NCI-H345 (cell line): ENCODE results near the gene CACHD1.
A peak's percentile ranks its signal among the peaks of the same experiment; 100 is the strongest.
"Not testable (repeated sequence)": the region's sequence is repeated elsewhere in the genome, so short reads cannot be mapped to it uniquely, and the experiment has no call there.

Experiments
- DNase-seq: peaks from one replicate; lab custom pipeline; 2025; lab: John Stamatoyannopoulos, UW

The CACHD1 gene

DNA sequence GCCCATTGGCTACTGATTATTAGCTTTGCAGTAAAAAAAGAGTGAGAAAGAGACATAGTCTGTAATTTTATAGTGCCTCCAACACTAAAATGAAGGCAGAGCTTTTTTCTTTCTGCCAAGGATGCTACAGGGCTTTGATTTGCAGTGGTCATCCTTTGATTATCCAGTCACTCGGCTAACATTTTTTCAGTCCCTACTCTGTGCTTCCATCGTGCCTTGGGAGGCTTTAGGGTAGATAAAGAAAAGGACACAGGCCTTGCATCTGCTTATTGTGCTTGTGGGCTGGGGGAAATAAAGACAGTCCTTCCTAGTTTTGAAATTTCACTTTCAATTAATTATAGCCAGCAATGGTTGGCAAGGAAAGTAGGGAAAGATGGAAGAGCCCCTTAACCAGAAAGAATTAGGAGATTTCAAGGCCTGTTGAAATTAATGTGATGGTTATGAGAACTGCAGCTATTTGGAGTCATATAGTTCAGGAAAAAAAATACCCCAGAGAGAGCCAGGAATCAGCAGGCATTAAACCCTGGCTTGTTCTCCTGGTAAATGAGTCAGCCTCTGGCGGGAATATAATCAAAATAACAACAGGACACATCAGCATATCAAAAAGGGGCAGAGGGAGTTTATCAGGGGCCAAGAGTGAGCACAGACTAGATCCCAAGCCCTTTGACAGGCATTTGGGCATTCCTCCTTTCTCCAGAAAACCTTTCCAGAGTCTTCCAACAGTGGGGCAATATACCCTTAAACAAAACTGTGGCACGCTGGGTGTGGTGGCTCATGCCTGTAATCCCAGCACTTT is 27.4 kb downstream of the CACHD1 start:
- DNase-seq = no peak

DNA sequence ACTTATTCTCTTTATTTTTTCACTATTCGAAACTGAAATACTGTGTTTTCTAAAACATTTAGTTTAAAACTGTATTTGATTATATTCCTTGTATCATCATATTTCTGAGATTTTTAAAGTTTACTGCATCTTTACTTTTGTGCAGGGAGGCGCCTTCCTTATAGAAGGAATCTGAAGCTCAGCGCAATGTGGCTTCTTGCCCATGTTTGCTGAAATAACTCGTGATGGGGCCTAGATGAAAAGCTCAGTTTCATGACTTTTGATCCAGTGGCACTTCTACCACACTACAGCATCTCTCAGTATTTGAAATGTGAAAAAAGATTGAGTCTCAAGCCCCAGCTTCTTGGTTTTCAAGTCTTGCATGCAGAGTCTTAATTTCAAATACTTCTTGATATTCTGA is 28.4 kb downstream of the CACHD1 start:
- no peak for DNase-seq

DNA sequence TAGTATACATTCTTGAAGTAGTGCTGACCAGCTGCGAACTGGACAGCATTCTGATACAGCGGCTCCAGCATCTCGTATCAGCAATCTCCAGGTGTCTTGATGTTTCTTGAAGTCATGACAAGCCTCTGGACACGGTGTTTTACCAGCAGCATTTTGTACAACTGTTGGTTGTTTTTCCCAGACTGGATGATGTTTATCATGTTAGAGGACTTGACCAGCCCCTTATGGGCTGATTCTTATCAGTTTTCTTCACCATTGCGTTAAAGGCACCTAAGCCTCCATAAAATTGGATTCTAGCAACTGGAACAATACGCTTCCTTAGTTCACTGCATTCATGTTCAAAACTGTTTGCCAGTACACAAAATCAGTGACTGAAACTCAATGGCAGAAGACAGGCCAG is 29.1 kb downstream of the CACHD1 start:
- no peak for DNase-seq

- no peak for DNase-seq
Measured at GRCh38 chr1:64499966-64500365, 30.0 kb downstream of the CACHD1 start.

DNA sequence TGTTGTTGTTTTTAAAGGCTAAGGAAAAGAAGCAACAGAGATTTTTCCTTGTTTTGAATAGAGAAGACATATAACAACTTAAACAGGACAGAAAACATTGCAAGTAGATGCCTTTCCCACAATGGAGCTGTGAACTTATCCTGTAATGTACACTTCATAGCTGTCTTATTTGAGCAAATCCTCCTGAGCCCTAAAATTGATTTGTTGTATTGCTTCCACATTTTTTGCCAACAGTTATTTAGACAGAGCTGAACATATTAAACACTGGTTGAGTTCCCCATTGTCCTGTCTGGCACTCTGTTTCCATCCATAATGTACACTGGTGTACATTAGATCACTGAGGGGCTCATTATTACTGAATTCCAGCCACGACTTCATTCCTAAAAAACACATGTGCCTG is 32.2 kb downstream of the CACHD1 start:
- no peak for DNase-seq

GRCh38 chr1:64502931-64503330 is 33.0 kb downstream of the CACHD1 start:
- DNase-seq = no peak

GRCh38 chr1:64505232-64505943 is 35.5 kb downstream of the CACHD1 start:
- no peak for DNase-seq

DNA sequence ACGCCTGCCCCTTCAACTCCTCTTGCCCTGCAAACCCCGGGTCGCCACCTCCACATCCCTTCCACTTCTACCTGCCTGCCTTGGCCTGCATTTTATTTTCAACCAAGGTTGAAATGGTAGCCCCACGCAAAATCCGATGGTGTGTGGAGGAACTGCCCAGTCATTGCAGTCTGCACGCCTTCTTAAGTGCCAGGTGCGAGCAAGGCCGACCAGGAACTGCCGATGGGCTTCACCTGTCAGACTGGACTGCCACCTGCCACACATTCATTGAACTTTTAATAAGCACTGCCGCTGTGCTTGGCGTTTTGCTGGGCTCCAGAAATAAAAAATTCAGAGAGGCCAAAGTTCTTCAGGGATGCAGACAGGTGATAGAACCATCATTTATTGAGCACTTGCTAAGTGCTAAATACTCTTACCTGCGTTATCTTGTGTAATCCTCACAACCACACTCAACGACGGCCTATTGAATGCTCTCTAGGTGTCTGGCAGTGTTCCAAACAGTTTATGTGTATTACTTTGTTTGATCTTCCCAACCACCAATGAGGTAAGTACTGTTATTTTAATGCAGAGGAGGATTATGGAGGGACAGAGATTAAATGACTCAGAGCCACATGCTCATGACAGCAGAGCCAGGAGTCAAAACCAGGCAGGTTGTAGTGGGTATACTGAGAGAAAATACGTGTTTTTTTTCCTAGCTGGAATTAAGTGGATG is 36.2 kb downstream of the CACHD1 start:
- peak; percentile 92 for DNase-seq

DNA sequence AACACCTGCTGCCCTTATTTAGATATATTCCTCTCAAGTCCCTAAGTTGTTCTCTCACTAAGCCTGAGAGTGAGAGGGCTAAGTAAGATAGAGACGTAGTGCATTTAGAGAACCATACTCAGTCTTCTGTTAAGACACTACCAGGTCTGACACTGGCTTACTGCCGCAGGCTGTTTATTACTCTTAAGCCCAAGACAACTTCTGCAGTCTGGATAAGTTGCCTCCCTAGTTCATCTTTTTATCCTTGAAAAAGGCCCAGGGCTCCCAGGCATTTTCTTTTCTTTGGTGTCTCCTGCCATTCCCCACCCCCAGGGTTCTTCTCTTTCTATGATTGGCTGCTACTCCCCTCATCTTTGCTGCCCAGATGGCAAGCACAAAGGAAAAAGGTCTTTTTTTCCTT is 38.7 kb downstream of the CACHD1 start:
- DNase-seq = no peak

GRCh38 chr1:64511044-64511443 is 41.1 kb downstream of the CACHD1 start:
- no peak for DNase-seq

GRCh38 chr1:64512206-64512605 is 42.3 kb downstream of the CACHD1 start:
- DNase-seq = not testable (repeated sequence)

DNA sequence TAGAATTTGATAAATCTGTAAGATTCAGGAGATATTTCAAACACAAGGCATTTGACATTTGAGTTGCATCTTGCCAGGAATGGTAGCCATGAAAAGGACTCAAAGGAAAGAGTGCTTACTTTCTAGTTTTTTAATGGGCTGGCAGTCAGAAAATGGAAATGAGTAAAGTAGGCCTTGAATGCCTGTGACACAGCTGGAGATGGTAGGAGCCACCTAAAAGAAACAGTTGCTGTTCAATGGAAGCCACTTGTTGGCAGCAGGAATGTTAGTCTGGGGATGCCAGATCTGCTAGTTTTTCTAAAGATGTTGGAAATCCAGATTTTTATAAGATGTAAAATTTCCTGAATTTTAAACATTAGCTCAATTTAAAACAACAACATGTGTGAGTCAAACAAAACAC is 43.6 kb downstream of the CACHD1 start:
- no peak for DNase-seq

GRCh38 chr1:64514197-64514765 is 44.4 kb downstream of the CACHD1 start:
- no peak for DNase-seq

DNA sequence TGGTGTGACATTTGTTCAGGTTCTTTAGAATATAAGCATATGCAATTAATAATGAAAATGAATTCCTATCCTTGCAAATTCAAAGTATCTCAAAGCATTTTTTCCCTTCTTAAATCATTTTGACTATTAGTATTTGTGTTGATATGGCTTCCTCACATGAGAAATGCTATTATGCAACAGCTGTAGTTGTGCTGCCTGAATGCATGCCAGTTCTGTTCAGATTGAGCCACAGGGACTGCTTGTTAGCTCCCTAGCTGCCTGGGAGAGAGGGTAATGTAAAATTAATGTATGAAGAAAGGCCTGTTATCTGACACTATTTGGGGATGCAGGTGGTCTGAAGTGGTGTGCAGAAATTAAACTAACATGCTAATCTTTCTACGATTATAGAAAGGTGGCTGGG is 45.5 kb downstream of the CACHD1 start:
- DNase-seq = no peak

DNA sequence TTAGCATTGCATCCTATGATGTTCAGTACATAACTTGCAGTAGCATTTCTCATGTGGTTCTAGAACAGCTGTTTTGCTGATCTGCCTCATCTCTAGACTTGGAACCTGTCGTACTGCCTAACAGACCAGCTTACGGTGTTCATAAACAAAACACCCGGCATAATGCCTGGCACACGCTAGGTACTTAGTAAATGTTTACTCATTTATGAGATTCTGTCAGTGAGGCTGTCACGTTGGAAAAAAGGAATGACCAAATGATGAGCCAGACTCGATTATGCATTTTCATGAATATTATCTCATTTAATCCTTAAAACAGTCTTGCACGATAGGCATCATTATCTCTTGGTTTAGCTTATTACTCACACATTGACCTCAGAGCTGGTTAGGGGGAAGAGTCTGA is 46.4 kb downstream of the CACHD1 start:
- DNase-seq = no peak

GRCh38 chr1:64516803-64517568 is 47.1 kb downstream of the CACHD1 start:
- no peak for DNase-seq

DNA sequence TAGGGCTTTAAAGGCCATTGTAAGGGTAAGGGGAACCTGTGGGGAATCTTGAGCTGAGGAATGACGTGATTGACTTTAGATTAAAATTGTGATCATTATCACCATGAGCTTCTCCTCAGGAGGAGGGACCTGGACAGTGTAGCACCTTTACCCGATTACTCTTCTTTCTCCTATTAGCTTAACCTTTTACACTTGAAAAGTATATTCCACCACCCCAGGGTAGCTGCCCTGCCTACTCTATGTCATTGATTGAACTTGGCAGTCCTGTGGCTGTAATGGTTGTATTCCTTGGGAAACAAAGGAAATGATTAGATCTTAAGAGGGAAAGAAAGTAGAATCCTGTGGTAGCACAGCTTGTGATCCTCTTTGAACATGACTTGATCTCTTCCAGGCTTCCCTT is 47.7 kb downstream of the CACHD1 start:
- DNase-seq = no peak

DNA sequence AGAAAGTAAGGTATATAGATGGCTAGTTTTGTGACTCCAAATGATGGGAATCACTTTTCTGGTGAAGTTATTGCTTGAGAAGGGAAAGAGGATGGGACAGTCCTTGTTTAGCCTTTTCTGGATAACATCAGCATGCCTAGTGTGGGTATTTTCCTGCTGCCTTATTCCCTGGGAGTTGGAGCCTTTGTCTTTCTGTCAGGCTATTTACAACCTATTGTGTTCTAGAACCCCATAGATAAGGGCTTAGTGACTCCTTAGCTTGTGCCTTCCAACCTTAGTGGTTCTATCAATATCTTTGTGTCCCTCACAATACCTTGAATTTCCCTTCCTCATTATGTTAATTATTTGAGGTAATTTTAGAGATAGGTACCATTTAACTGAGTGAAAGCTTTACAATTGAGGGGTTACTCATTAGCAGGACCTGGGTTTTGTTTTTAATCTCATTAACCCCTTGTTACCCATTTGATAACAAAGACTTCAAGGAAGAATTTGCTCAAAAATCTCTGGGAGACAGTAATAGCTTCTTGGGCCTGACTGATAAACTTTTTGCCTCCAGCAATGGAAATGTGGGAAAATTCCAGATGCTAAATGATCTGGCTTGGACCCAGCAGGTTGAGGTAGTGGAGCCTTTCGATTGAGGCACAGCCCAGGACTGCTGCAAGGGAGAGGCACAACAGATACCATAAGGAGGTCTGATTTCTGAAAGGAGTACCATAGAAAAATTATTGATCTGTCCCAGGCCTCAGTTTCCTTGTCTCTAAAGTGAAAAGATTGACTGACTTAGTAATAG is 49.0 kb downstream of the CACHD1 start:
- no peak for DNase-seq

DNA sequence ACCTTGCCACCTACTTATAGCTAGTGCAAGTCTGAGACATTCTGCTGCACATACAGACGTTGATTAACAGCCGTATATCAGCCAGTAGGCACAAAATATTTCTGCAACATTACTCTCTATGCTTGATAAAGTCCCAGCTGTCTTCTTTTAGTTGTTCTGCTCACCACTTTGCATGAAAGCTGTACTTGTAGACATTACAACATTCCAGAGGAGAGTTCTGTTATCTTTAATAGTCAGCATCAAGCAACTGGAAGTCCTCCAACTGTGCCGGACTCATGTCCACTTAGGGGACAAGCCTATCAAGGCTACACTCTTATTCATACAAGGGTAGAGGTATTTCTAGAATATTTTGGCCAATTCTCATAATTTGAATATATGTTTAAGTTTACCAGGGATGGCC is 50.0 kb downstream of the CACHD1 start:
- DNase-seq = no peak

- no peak for DNase-seq
Measured at GRCh38 chr1:64522740-64523139, 52.8 kb downstream of the CACHD1 start.
